GM18499 (cell line): ENCODE measurements around the gene ZBED5.
"Not testable (repeated sequence)": the region's sequence is repeated elsewhere in the genome, so short reads cannot be mapped to it uniquely, and the experiment has no call there.

Source experiments
- ATAC-seq: cut with Tn5 transposase; IDR thresholded peaks from one replicate; pipeline ENCODE4 v1.9.1; 2021; ENCODE audit warnings: moderate number of reproducible peaks; ENCODE audit not compliant: insufficient read depth, unreplicated experiment

Gene ZBED5

DNA sequence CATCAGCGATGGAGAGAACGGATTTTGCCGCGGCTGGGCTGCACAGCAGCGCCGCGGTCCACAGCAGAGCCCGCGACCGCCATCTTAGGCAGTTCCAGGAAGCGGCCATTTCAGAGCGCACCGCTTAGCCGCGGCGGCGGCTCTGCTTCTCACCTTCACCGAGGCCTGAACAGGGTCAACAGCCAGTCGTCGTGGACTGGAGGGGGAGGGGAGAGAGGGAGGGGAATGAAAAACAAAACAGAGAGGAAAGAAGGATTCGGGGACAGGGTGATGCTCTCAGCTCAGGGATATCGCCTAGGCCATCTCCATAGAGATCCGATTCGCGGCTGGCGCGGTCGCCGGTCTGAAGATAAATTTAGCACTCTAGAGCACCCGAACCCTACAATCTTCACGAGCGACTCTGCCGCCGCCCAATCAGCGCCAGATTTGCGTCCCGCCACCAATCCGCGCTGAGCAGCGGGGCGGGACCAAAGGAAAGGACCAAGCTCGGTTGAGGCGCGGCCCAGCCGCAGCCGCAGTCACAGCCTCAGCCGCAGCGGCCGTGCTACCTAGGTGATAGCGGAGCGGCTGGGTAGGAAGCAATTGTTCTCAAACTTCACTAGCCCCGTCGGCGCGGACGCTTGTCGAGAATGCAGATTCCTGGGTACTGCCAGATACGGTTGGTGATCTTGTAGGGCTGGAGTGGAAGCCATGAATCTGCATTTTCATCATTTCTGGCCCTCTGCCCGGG, at the start of gene ZBED5:
TSS of gene ZBED5 (minus strand) at position 345 of the 730 bp plus-strand sequence. CDS start 3,108 bp downstream, outside the sequence.
- peak; percentile 88 for ATAC-seq

DNA sequence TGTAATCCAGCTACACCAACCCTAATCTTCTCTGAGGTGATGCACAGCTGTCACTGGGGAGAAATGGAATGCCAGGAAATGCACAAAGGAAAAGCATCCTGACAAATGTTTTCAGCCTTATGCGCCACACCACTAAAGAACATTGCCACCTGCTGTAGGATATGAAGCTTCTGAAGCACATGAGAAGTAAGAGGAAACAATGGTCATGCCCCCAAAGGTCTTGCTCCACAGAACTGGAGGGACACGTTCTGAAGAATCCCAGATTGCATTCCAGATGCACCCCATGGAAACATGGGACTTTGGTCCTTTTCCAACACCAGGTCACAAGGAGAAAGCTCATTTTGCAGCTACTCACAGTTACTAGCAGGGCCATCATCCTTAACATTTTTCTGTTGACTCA, 48.7 kb upstream of the ZBED5 start:
- no peak for ATAC-seq

- no peak for ATAC-seq
Measured at GRCh38 chr11:10902301-10903063, 44.6 kb upstream of the ZBED5 start.

GRCh38 chr11:10900681-10901415, 43.0 kb upstream of the ZBED5 start:
- ATAC-seq = no peak

DNA sequence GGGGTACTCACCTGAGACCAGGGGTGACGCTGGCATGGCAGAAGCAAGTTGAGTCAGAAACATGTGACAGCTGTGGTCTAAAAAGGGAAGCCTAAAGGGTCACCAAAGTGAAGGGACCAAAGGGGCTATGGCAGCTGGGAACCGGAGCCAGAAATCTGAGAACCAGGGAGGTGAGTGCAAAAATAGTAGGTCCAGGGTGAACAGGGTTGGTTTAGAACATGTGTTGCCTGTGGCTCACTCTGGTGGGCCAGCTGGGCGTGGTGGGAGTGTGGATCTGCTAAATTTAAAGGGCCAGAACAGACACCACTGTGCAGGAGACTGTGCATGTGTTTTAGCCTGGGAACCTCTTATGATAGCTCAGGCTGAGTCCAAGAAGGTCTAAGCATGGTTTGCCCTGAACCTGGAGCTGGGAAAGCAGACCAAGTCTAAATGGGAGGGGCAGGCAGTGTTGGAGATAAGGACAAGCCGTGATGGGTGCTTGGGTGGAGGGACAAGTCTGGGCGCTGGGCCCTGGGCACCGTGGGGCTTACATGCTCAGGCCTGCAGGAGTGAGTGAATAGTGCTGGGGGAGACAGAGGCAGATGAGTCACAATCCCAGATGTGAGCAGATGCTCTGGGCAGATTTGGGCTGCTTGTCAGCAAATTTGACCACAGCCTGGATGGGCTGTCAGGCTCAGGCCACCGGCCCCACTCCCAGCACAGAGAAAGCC, 41.4 kb upstream of the ZBED5 start:
- ATAC-seq = no peak

- no peak for ATAC-seq
Measured at GRCh38 chr11:10898763-10899025, 40.8 kb upstream of the ZBED5 start.

DNA sequence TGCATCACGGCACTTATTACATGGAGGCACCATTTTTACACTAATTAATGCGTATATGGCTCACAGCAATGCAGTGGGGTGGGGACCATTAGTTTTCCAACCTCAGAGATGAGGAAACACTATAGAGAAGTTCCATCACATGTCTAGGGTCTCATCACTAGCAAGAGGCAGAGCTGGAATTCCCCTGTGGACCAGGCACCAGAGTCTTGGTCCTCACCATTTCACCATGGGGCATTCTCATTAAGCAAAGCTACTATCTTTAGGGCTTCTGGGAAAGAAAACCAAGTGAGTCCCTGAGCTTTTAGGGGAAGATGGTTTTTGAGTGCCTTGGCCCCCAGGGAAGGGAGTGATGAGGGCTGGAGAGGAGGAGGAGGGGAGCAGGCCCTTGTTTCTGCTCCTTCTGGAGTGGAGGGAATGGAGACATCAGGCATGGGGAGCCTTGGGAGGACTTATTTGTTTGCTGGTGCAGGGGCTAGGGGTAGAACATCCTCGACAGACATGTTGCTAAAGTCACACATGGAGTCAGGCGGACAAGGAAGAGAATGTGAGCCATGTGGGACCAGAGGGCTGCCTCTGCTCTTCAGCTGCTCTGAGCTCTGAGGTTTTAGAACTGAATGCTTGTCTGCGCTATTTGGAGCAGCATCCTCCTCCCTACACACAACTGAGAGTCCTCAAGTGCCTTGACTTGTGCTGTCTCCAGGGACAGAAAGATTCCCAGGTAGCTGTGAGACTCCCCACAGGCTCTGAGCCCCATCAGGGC, 40.3 kb upstream of the ZBED5 start:
- ATAC-seq = no peak

GRCh38 chr11:10897150-10897549, 39.3 kb upstream of the ZBED5 start:
- ATAC-seq = no peak

GRCh38 chr11:10896493-10896892, 38.6 kb upstream of the ZBED5 start:
- ATAC-seq = no peak

DNA sequence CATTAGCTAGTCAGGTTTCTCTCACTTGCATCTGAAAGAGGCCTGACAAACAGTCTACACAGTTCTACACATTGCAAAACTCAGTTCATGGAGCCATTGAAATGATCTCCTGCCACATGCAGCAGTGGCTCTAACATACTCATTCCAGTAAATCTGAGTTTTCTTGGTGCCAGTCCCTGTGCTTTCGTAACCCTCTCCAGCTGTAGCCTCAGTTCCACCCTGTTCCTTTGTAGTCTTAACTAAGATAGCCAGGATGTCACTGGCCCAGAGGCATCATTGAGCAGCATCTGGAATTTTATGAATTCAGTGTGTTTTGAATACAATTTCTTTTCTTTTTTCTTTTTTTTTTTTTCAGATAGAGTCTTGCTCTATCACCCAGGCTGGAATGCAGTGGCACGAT, 37.4 kb upstream of the ZBED5 start:
- ATAC-seq = no peak

- no peak for ATAC-seq
Measured at GRCh38 chr11:10894666-10895065, 36.8 kb upstream of the ZBED5 start.

DNA sequence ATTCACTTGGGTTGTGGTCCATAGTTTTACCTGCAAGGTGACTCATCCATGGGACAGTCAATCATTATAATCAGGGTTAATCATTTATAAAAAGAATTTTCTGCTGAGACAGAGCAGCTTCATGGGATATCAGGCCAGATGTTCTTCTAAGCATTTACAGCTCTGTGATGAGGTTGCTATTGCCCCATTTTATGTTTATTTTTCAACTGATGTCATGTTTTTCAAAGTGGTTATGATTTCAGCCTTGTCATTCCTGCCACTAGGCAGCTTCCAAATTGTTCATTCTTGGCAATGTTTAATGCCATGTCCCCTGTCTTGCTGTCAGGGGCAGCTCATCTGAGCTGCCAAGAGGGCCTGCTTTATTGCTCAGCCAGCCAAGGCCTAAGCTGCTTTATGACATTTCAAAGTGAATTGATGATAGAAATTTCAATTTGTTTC, 35.9 kb upstream of the ZBED5 start:
- ATAC-seq = no peak

GRCh38 chr11:10892250-10892649, 34.4 kb upstream of the ZBED5 start:
- ATAC-seq = no peak

DNA sequence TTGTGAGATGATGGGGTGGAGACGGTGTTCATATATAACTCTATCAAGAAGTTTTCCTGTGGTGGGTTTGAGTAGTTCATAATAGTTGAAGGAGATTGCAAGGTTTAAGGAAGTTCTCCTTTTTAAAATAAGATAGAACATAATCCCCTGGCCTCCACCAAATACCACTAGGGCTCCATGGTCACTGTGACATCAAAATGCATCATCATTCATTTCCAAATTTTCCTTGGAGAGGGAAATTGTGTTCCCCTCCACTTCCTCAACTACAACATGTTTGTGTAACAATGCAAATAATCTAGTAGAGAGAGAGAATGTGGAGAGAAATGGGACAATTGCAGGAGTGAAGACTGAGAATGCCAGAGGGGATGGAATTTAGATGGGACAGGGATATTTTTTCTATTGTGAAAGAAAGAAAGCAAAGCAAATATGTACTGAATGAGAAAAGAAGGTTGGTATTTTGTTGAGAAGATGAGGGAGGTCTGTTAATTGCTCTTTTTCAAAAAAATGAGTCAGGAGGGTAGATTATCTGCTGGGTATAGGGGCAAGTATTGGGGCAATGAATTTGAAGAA, 33.4 kb upstream of the ZBED5 start:
- ATAC-seq = no peak

DNA sequence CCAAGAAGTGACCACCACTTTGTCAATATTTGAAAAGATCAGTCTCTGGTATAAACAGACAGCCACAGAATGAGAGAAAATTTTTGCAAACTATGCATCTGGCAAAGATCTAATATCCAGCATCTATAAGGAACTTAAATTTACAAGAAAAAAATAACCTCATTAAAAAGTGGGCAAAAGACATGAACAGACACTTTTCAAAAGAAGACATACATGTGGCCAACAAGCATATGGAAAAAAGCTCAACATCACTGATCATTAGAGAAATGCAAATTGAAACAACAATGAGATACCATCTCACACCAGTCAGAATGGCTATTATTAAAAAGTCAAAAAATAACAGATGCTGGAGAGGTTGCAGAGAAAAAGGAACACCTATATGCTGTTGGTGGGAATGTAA, 32.2 kb upstream of the ZBED5 start:
- ATAC-seq = not testable (repeated sequence)

DNA sequence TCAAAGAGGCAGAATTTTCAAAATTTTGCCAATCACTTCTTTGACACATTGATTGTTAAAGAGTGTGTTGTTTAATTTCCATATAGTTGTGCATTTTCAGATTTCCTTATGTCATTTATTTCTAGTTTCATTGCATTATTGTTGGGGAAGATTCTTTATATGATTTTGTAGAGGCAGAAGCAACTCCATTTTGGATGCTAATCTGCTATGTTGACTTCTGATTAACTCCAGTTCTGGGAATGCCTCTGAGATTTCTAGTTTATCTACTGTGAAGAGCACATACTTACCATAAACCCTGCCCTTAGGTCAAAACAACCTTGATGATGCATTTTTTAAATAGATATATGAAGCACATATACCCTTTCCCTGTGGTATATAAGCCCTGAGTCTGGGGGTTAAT, 29.5 kb upstream of the ZBED5 start:
- no peak for ATAC-seq

GRCh38 chr11:10886652-10887250, 28.9 kb upstream of the ZBED5 start:
- no peak for ATAC-seq

- no peak for ATAC-seq
Measured at GRCh38 chr11:10885703-10886363, 28.0 kb upstream of the ZBED5 start.

GRCh38 chr11:10884292-10884691, 26.4 kb upstream of the ZBED5 start:
- not testable (repeated sequence) for ATAC-seq
